Erythroblast (primary cell): Measurements from ENCODE around the gene MRPS35.
"Not testable (repeated sequence)": the region's sequence is repeated elsewhere in the genome, so short reads cannot be mapped to it uniquely, and the experiment has no call there.

Experiments
- GATA1 ChIP-seq: IDR thresholded peaks from 2 replicates; pipeline ENCODE4 v1.6.1; 2011; ENCODE audit warnings: low read depth, mild to moderate bottlenecking, control low read depth, low read length, moderate library complexity
- POLR2A ChIP-seq: IDR thresholded peaks from 2 replicates; pipeline ENCODE4 v1.6.1; 2011; ENCODE audit warnings: mild to moderate bottlenecking, low read length

DNA sequence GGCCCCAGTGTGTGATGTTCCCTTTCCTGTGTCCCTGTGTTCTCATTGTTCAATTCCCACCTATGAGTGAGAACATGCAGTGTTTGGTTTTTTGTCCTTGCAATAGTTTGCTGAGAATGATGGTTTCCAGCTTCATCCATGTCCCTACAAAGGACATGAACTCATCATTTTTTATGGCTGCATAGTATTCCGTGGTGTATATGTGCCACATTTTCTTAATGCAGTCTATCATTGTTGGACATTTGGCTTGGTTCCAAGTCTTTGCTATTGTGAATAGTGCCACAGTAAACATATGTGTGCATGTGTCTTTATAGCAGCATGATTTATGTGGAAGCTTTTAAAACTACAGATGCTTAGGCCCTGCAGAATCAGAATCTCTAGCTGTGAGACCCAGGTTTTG is 35.1 kb downstream of the MRPS35 start:
- TF ChIP-seq GATA1, POLR2A: not testable (repeated sequence)
